Osteoblast (primary cell): Measurements from ENCODE around the gene DTNB. TPM values are rescaled to one million over a fixed set of nuclear protein-coding genes. Genes with fewer than 3 reads are reported as not detected.

Experiments
- DNase-seq: peaks from one replicate; pipeline ENCODE4 v3.0.0; 2011; ENCODE audit warnings: low spot score, mixed read lengths; ENCODE audit not compliant: insufficient read length; ENCODE audit errors: missing footprints
- H2AFZ ChIP-seq: 2 replicates; pipeline ENCODE4 v1.6.0; 2011; ENCODE audit warnings: mild to moderate bottlenecking, low read length
- H3K27ac ChIP-seq: 2 replicates; pipeline ENCODE4 v1.5.1; 2011; ENCODE audit warnings: mild to moderate bottlenecking, low read depth, low read length, moderate library complexity
- H3K27me3 ChIP-seq: 2 replicates; pipeline ENCODE4 v1.6.0; 2012; ENCODE audit warnings: mild to moderate bottlenecking, control low read depth, inconsistent platforms, low read length, moderate library complexity; ENCODE audit not compliant: insufficient read depth
- H3K36me3 ChIP-seq: 2 replicates; pipeline ENCODE4 v1.5.1; 2011; ENCODE audit warnings: mild to moderate bottlenecking, low read length, control low read depth, moderate library complexity; ENCODE audit not compliant: insufficient read depth
- H3K4me1 ChIP-seq: 2 replicates; pipeline ENCODE4 v1.5.1; 2011; ENCODE audit warnings: mild to moderate bottlenecking, low read length, control low read depth, moderate library complexity; ENCODE audit not compliant: insufficient read depth
- H3K4me2 ChIP-seq: 2 replicates; pipeline ENCODE4 v1.6.0; 2011; ENCODE audit warnings: mild to moderate bottlenecking, low read length; ENCODE audit not compliant: insufficient read depth
- H3K4me3 ChIP-seq: fragments of 200-600 bp; sonication (generic); 3 replicates; pipeline ENCODE4 v1.5.1; 2012; ENCODE audit warnings: mild to moderate bottlenecking, low read length, inconsistent platforms; ENCODE audit not compliant: insufficient read depth
- H3K79me2 ChIP-seq: 2 replicates; pipeline ENCODE4 v1.6.0; 2012; ENCODE audit warnings: mild to moderate bottlenecking, low read length, control low read depth, inconsistent platforms; ENCODE audit not compliant: insufficient read depth
- H3K9me3 ChIP-seq: 2 replicates; pipeline ENCODE4 v1.5.1; 2011; ENCODE audit warnings: low read depth, low read length, control low read depth
- H4K20me1 ChIP-seq: 2 replicates; pipeline ENCODE4 v1.6.0; 2012; ENCODE audit warnings: mild to moderate bottlenecking, low read length, control low read depth; ENCODE audit not compliant: insufficient read depth
- CTCF ChIP-seq: IDR thresholded peaks from 2 replicates; pipeline ENCODE4 v1.5.1; 2011; ENCODE audit warnings: mild to moderate bottlenecking, low read depth, low read length, moderate library complexity; ENCODE audit errors: extremely low read depth
- total RNA-seq: library from RNA; depleted of rRNA; stranded (reverse); fragments of >200 nt; gene quantifications from 2 replicates; pipeline ENCODE4 v1.2.3, GENCODE V29; 2012

The DTNB gene
- total RNA-seq, 1 donor = 9.8 TPM

- DNase-seq = peak; percentile 75
- Histone ChIP-seq H3K79me2 (peaks cover 18% of the 10 kb centered on the region), H3K4me3 (no peak overlapping the region), H3K4me1 (no peaks in the 10 kb centered on the region), H2AFZ (no peak overlapping the region), H3K27me3 (no peaks in the 10 kb centered on the region), H3K9me3 (no peaks in the 10 kb centered on the region), H3K36me3 (no peaks in the 10 kb centered on the region), H3K4me2 (no peak overlapping the region), H4K20me1 (peaks cover 45% of the 10 kb centered on the region), H3K27ac (no peak overlapping the region)
- TF ChIP-seq CTCF = no peak
Observed at GRCh38 chr2:25339791-25340180, 333.6 kb downstream of the DTNB start.

- Histone ChIP-seq H4K20me1 (peaks cover 50% of the 10 kb centered on the region), H3K27me3 (no peaks in the 10 kb centered on the region), H3K79me2 (peaks cover 20% of the 10 kb centered on the region), H3K36me3 (no peaks in the 10 kb centered on the region), H3K4me1 (no peaks in the 10 kb centered on the region), H3K27ac (no peak overlapping the region), H2AFZ (no peak overlapping the region), H3K4me2 (no peak overlapping the region), H3K9me3 (no peaks in the 10 kb centered on the region), H3K4me3 (no peak overlapping the region)
- TF ChIP-seq CTCF = no peak
- DNase-seq = peak; percentile 38
Observed at GRCh38 chr2:25339211-25339674, 334.1 kb downstream of the DTNB start.

- Histone ChIP-seq H3K36me3 (no peaks in the 10 kb centered on the region), H3K4me1 (no peaks in the 10 kb centered on the region), H3K4me2 (no peak overlapping the region), H3K9me3 (no peaks in the 10 kb centered on the region), H2AFZ (no peak overlapping the region), H3K27me3 (no peaks in the 10 kb centered on the region), H3K27ac (no peak overlapping the region), H3K4me3 (no peak overlapping the region), H4K20me1 (peaks cover 58% of the 10 kb centered on the region), H3K79me2 (peaks cover 20% of the 10 kb centered on the region)
- DNase-seq = peak; percentile 74
- no peak for TF ChIP-seq CTCF
Observed at GRCh38 chr2:25338401-25338800, 335.0 kb downstream of the DTNB start.

- Histone ChIP-seq H3K4me3 (no peak overlapping the region), H3K4me2 (no peak overlapping the region), H3K4me1 (no peaks in the 10 kb centered on the region), H3K9me3 (no peaks in the 10 kb centered on the region), H3K79me2 (peaks cover 21% of the 10 kb centered on the region), H4K20me1 (peaks cover 60% of the 10 kb centered on the region), H3K27me3 (no peaks in the 10 kb centered on the region), H3K27ac (no peak overlapping the region), H3K36me3 (no peaks in the 10 kb centered on the region), H2AFZ (no peak overlapping the region)
- no peak for TF ChIP-seq CTCF
- DNase-seq = peak; percentile 66
Observed at GRCh38 chr2:25337891-25338290, 335.5 kb downstream of the DTNB start.
